Stimulated activated naive CD4-positive, alpha-beta T cell treated with Interleukin-2 at 50 U/mL for 16 hours (primary cell): Measurements from ENCODE around the gene KIAA0319L.

Experiments used
- DNase-seq: peaks from one replicate; lab custom pipeline; 2025; lab: John Stamatoyannopoulos, UW

The KIAA0319L gene

GRCh38 chr1:35536556-35537162, 20.5 kb downstream of the KIAA0319L start:
- no peak for DNase-seq

- DNase-seq = no peak
Measured at GRCh38 chr1:35535243-35535642, 22.0 kb downstream of the KIAA0319L start.

- no peak for DNase-seq
Measured at GRCh38 chr1:35533586-35533985, 23.6 kb downstream of the KIAA0319L start.

- DNase-seq = no peak
Measured at GRCh38 chr1:35532497-35533223, 24.5 kb downstream of the KIAA0319L start.

GRCh38 chr1:35531368-35531767, 25.8 kb downstream of the KIAA0319L start:
- no peak for DNase-seq

- DNase-seq = no peak
Measured at GRCh38 chr1:35530946-35531345, 26.3 kb downstream of the KIAA0319L start.

- no peak for DNase-seq
Measured at GRCh38 chr1:35530168-35530567, 27.0 kb downstream of the KIAA0319L start.

GRCh38 chr1:35524106-35524505, 33.1 kb downstream of the KIAA0319L start:
- no peak for DNase-seq

- DNase-seq = no peak
Measured at GRCh38 chr1:35519432-35519831, 37.8 kb downstream of the KIAA0319L start.

GRCh38 chr1:35518183-35518582, 39.0 kb downstream of the KIAA0319L start:
- no peak for DNase-seq

- no peak for DNase-seq
Measured at GRCh38 chr1:35511305-35511704, 45.9 kb downstream of the KIAA0319L start.

- DNase-seq = no peak
Measured at GRCh38 chr1:35509558-35509957, 47.6 kb downstream of the KIAA0319L start.

- DNase-seq = no peak
Measured at GRCh38 chr1:35507947-35508346, 49.3 kb downstream of the KIAA0319L start.

GRCh38 chr1:35506960-35507912, 50.0 kb downstream of the KIAA0319L start:
- DNase-seq = no peak

- peak; percentile 35 for DNase-seq
Measured at GRCh38 chr1:35505911-35506798, 51.0 kb downstream of the KIAA0319L start.

- no peak for DNase-seq
Measured at GRCh38 chr1:35502242-35502641, 55.0 kb downstream of the KIAA0319L start.

- DNase-seq = no peak
Measured at GRCh38 chr1:35500439-35500838, 56.8 kb downstream of the KIAA0319L start.

- DNase-seq = peak; percentile 12
Measured at GRCh38 chr1:35499652-35500176, 57.5 kb downstream of the KIAA0319L start.

GRCh38 chr1:35499231-35499630, 58.0 kb downstream of the KIAA0319L start:
- no peak for DNase-seq

- no peak for DNase-seq
Measured at GRCh38 chr1:35497571-35497970, 59.6 kb downstream of the KIAA0319L start.

GRCh38 chr1:35490250-35490649, 67.0 kb downstream of the KIAA0319L start:
- DNase-seq = no peak
